Hematopoietic multipotent progenitor cell treated with erythropoietin and hydrocortisone succinate and interleukin-3 and kit ligand, for 6 days (in vitro differentiated cells): ENCODE results near the gene VWA1.
"Not testable (repeated sequence)": the region's sequence is repeated elsewhere in the genome, so short reads cannot be mapped to it uniquely, and the experiment has no call there.

Experiments used
- DNase-seq: peaks from one replicate; pipeline ENCODE4 v3.0.0-alpha.2; 2015

The VWA1 gene

GRCh38 chr1:1435106-1435903 lies at the start of gene VWA1:
TSS of gene VWA1 (plus strand) at chr1:1435690. CDS start at chr1:1435749, 59 bp downstream.
- peak; percentile 72 for DNase-seq

- no peak for DNase-seq
Observed at GRCh38 chr1:1385931-1386330, 49.6 kb upstream of the VWA1 start.

GRCh38 chr1:1387098-1388077 lies 48.1 kb upstream of the VWA1 start:
- DNase-seq: no peak

- DNase-seq: no peak
Observed at GRCh38 chr1:1388078-1388472, 47.4 kb upstream of the VWA1 start.

- DNase-seq: no peak
Observed at GRCh38 chr1:1390675-1391074, 44.8 kb upstream of the VWA1 start.

- no peak for DNase-seq
Observed at GRCh38 chr1:1391225-1391624, 44.3 kb upstream of the VWA1 start.

- no peak for DNase-seq
Observed at GRCh38 chr1:1393014-1393413, 42.5 kb upstream of the VWA1 start.

- DNase-seq: no peak
Observed at GRCh38 chr1:1393428-1393827, 42.1 kb upstream of the VWA1 start.

GRCh38 chr1:1394116-1394515 lies 41.4 kb upstream of the VWA1 start:
- no peak for DNase-seq

- DNase-seq: no peak
Observed at GRCh38 chr1:1395166-1395565, 40.3 kb upstream of the VWA1 start.

GRCh38 chr1:1397839-1398523 lies 37.5 kb upstream of the VWA1 start:
- peak; percentile 64 for DNase-seq

GRCh38 chr1:1398677-1399186 lies 36.8 kb upstream of the VWA1 start:
- no peak for DNase-seq

GRCh38 chr1:1399187-1399871 lies 36.2 kb upstream of the VWA1 start, which contains the start of gene CCNL2:
TSS of gene CCNL2 (minus strand) at chr1:1399335. CDS start at chr1:1399306, 29 bp downstream.
- DNase-seq: peak; percentile 98

GRCh38 chr1:1399872-1400575 lies 35.5 kb upstream of the VWA1 start:
- DNase-seq: peak; percentile 65

GRCh38 chr1:1400576-1401456 lies 34.7 kb upstream of the VWA1 start:
- DNase-seq: no peak

- DNase-seq: no peak
Observed at GRCh38 chr1:1401457-1402010, 34.0 kb upstream of the VWA1 start.

GRCh38 chr1:1402072-1402900 lies 33.2 kb upstream of the VWA1 start:
- peak; percentile 82 for DNase-seq

- not testable (repeated sequence) for DNase-seq
Observed at GRCh38 chr1:1402901-1403392, 32.5 kb upstream of the VWA1 start.

GRCh38 chr1:1403653-1404052 lies 31.8 kb upstream of the VWA1 start:
- no peak for DNase-seq
